HG03469 (cell line): ENCODE data around the gene TMPRSS11A.

Experiments used
- ATAC-seq: cut with Tn5 transposase; IDR thresholded peaks from one replicate; pipeline ENCODE4 v1.9.1; 2021; ENCODE audit warnings: mild to moderate bottlenecking, moderate library complexity, moderate number of reproducible peaks; ENCODE audit not compliant: unreplicated experiment

TMPRSS11A gene

GRCh38 chr4:67963356-67963755, at the start of gene TMPRSS11A:
TSS of gene TMPRSS11A (minus strand) at chr4:67963493. CDS start at chr4:67963393, 100 bp downstream.
- ATAC-seq = no peak

- no peak for ATAC-seq
These were observed 48.4 kb upstream of the TMPRSS11A start for GRCh38 chr4:68011684-68012083.

DNA sequence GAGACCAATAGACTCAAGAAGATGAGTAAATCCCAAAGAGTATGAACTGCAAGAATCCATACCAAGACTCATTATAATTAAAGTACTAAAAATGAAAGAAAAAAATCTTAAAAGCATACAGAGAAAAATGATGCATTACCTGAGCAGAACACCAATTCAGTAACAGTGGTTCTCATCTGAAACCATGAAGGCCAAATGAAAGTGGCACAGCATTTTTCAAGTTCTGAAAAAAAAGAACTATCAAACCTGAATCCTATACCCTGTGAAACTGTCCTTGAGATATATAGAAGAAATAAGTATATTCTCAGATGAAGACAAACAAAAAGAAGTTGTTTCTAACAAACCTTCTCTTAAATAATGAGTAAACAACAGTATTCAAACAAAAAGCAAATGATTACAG, 39.6 kb upstream of the TMPRSS11A start:
- ATAC-seq = no peak

GRCh38 chr4:67996127-67996526, 32.8 kb upstream of the TMPRSS11A start:
- ATAC-seq = no peak

DNA sequence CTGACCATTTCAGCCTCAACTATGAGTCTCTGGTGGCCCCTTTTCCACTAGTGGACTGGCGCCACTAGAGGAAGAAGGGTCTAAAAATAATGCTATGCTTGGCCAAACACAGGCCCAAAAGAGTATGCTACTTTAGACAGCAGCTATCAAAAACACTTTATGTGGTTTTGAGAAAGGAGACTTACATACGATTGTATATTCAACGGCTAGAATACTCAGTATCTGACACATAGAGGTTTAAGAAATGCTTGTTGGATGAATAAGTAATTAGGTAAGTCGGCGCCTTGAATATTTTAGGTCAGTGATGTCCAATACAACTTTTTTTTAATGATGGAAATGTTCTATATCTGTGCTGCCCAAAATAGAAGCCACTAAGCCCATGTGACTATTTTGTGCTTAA, 25.7 kb upstream of the TMPRSS11A start:
- ATAC-seq = no peak

- no peak for ATAC-seq
These were observed 20.0 kb upstream of the TMPRSS11A start for GRCh38 chr4:67983333-67983732.

- ATAC-seq = no peak
These were observed 17.2 kb upstream of the TMPRSS11A start for GRCh38 chr4:67980512-67980911.

- ATAC-seq = no peak
These were observed 10.3 kb upstream of the TMPRSS11A start for GRCh38 chr4:67973608-67974007.

GRCh38 chr4:67954890-67955289, 8.4 kb downstream of the TMPRSS11A start:
- no peak for ATAC-seq

- ATAC-seq = no peak
These were observed 22.2 kb downstream of the TMPRSS11A start for GRCh38 chr4:67941074-67941473.

DNA sequence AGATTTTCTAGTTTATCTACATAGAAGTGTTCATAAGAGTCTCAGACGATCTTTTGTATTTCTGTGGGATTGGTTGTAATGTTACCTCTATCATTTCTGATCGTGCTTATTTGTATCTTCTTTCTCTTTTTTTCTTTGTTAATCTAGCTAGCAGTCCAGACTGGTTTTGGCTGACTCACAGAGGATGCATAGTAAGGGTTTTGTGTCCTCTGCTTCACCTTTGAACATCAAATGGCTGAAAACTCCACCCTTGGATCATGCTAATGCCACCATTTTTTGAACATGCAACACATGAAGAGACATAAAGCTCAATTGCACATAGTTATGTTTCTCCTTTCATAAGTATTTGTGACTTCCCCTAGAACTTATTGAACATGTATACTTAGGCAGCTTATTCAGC, 22.8 kb downstream of the TMPRSS11A start:
- ATAC-seq = no peak

DNA sequence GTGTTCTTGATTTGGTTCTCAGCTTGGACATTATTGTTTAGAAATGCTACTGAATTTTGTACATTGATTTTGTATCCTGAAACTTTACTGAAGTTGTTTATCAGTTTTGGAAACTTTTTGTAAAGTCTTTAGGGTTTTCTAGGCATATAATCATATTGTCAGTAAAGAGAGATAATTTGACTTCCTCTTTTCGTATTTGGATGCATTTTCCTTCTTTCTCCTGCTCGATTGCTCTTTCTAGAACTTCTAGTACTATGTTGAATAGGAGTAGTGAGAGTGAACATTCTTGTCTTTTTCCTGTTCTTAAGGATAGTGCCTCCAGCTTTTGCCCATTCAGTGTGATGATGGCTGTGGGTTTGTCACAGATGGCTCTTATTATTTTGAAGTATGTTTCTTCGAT, 24.1 kb downstream of the TMPRSS11A start:
- no peak for ATAC-seq

DNA sequence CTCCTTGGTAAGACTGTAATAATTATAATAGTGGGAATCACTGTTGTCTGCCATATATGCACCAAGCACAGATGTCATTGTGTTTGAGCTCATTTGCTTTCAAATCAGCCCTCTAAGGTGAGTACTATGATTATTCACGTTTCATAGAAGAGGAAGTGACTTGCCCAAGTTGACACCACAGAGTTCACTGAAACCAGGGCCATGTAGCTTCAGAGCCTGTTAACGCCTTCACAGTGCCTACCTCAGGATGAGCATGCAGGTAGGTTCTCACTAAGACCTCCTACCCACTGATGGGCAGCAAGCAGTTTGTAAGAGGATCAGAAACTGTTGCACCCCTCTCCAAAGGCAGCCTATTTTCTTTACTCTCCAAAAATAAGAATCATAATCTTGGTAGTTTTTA, 27.4 kb downstream of the TMPRSS11A start:
- ATAC-seq = no peak

- ATAC-seq = no peak
These were observed 28.7 kb downstream of the TMPRSS11A start for GRCh38 chr4:67934628-67935027.

- ATAC-seq = no peak
These were observed 29.5 kb downstream of the TMPRSS11A start for GRCh38 chr4:67933755-67934154.

DNA sequence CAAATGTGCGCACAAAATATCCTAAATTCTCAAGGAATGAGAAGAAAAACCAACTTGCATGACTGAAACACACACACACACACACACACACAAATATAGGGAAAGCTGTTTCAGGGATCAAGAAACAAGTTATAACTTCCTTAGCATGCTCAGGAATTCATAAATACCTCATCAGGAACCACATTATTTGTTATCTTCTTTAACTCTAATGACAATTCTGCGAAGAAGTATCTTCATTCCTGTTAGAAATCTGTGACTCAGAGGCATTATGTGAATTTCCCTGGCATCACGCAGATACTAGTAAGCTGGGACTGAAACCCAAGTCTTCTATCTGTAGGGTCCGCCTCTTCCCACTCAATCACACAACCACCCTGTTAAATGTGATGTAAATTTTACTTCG, 30.3 kb downstream of the TMPRSS11A start:
- ATAC-seq = no peak

DNA sequence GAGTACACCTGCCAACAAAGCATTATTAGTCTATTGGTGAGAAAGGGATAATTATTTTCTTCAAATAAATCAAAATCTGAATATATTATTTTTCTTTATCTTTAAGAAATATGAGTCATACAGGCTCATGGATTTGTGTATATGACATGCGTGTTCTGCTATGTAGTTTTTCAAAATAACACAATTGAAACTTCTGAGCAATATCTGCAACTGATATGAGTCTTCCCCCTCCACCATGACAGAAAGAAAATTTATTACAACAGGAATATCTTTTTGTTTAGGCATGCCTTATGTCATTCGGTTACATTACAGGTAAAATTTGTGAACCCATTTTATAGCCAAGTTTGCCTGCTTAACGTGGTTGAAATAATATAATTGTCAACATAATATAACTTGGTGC, 32.0 kb downstream of the TMPRSS11A start:
- ATAC-seq = no peak

DNA sequence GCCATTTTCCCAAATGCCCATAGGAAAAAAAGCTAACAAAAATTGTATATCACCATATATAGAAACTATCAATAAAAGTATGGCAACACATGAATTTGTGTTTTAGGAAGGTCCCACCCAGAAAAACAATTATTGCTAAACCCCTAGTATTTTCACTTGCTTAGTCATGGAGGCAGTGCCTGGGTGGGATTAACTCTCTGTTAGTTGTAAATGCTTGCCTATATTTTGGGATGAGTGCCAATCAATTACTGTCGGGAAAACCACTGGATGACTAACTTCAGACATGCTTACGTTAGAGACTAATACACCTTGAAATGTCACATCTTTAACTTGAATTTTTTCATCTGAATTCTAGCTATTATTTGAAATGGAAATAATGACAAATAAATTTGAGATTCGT, 33.9 kb downstream of the TMPRSS11A start:
- no peak for ATAC-seq

- no peak for ATAC-seq
These were observed 34.7 kb downstream of the TMPRSS11A start for GRCh38 chr4:67928546-67928945.

GRCh38 chr4:67927251-67927650, 36.0 kb downstream of the TMPRSS11A start:
- ATAC-seq = no peak

DNA sequence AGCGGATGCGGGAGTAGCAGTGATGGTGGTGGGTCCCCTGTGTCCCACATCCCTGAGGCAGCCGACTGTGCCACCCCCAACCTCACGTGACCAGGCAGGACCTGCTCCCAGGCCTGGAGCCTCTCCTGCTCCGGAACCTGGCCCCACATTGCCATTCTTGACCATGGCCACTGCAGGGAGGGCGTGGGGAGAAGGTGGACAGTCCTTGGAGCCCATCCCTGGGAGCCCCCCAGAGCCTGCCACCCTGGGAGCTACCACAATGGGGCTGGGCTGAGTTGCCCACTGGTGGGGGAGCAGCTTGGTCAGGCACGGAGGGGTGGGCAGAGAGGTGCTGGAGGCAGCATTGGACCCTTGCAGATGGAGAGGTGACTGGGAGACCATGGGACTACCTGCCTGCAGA, 36.8 kb downstream of the TMPRSS11A start:
- ATAC-seq = no peak

- ATAC-seq = no peak
These were observed 40.6 kb downstream of the TMPRSS11A start for GRCh38 chr4:67922697-67923096.

DNA sequence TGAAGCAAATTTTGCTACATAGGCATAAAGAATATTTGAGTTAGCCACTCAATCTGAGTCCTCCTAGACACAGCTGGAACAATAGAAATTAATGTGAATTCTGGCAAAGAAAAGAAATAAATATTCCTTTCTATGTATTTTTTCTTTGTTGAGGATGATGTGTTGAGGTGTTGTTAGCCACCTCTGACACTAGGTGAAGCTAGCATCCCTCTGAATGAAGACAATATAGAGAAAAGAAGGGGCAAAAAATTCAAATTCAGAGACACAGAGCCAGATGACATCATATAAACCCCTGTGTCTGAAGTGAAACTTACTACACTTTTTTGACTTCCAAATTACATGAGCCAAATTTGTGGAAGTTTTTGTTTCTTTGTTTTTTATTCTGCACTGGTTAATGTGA, 44.9 kb downstream of the TMPRSS11A start:
- ATAC-seq = no peak
